Mesendoderm (in vitro differentiated cells): ENCODE results near the gene DLX6.

Experiments used
- DNase-seq: peaks from one replicate; pipeline ENCODE4 v3.0.0; 2013
- H2AK5ac ChIP-seq: 2 replicates; pipeline ENCODE4 v1.6.1; 2013; ENCODE audit warnings: low read length, inconsistent platforms
- H2BK120ac ChIP-seq: 2 replicates; pipeline ENCODE4 v1.6.1; 2013; ENCODE audit warnings: low read depth, mild to moderate bottlenecking, low read length, moderate library complexity, mixed read lengths
- H2BK15ac ChIP-seq: replicated peaks from 2 replicates; pipeline ENCODE4 v1.6.1; 2013; ENCODE audit warnings: low read depth, mild to moderate bottlenecking, moderate library complexity
- H2BK5ac ChIP-seq: 2 replicates; pipeline ENCODE4 v1.6.1; 2013; ENCODE audit warnings: low read length, inconsistent platforms
- H3K18ac ChIP-seq: 2 replicates; pipeline ENCODE4 v1.6.1; 2013; ENCODE audit warnings: mild to moderate bottlenecking, low read length, mixed read lengths
- H3K23ac ChIP-seq: one replicate; pipeline ENCODE4 v1.6.1; 2013; ENCODE audit warnings: low read length
- H3K27ac ChIP-seq: 2 replicates; pipeline ENCODE4 v1.5.1; 2013; ENCODE audit warnings: low read depth, mild to moderate bottlenecking, inconsistent platforms, low read length, moderate library complexity
- H3K27me3 ChIP-seq: 2 replicates; pipeline ENCODE4 v1.6.1; 2013; ENCODE audit warnings: low read length, control low read depth, mild to moderate bottlenecking, inconsistent platforms; ENCODE audit not compliant: insufficient read depth, poor library complexity
- H3K36me3 ChIP-seq: 2 replicates; pipeline ENCODE4 v1.6.1; 2013; ENCODE audit warnings: low read length, inconsistent platforms; ENCODE audit not compliant: control insufficient read depth, insufficient read depth
- H3K4ac ChIP-seq: one replicate; pipeline ENCODE4 v1.6.1; 2013; ENCODE audit warnings: low read depth, mild to moderate bottlenecking, low read length, moderate library complexity
- H3K4me1 ChIP-seq: 2 replicates; pipeline ENCODE4 v1.6.1; 2013; ENCODE audit warnings: low read depth, low read length, inconsistent platforms; ENCODE audit not compliant: control insufficient read depth
- H3K4me2 ChIP-seq: 2 replicates; pipeline ENCODE4 v1.6.1; 2013; ENCODE audit warnings: low read length
- H3K4me3 ChIP-seq: 2 replicates; pipeline ENCODE4 v1.5.1; 2013; ENCODE audit warnings: mild to moderate bottlenecking, low read length
- H3K56ac ChIP-seq: one replicate; pipeline ENCODE4 v1.6.1; 2013; ENCODE audit warnings: low read length
- H3K79me1 ChIP-seq: 2 replicates; pipeline ENCODE4 v1.6.1; 2013; ENCODE audit warnings: low read length, inconsistent platforms
- H3K79me2 ChIP-seq: 2 replicates; pipeline ENCODE4 v1.6.1; 2013; ENCODE audit warnings: mild to moderate bottlenecking, low read length; ENCODE audit not compliant: control insufficient read depth, insufficient read depth
- H3K9ac ChIP-seq: 2 replicates; pipeline ENCODE4 v1.6.1; 2013; ENCODE audit warnings: low read length, inconsistent platforms
- H4K5ac ChIP-seq: one replicate; pipeline ENCODE4 v1.6.1; 2013; ENCODE audit warnings: low read length
- H4K8ac ChIP-seq: one replicate; pipeline ENCODE4 v1.6.1; 2013; ENCODE audit warnings: low read depth, mild to moderate bottlenecking, control low read depth, low read length, moderate library complexity
- WGBS: extraction: QIAGEN DNeasy Blood & Tissue Kit; methylation state at CpG from one replicate; pipeline ENCODE4 v1.1.7; 2013; ENCODE audit warnings: low lambda C conversion rate, missing lambda C conversion rate; ENCODE audit not compliant: insufficient coverage; ENCODE audit errors: extremely low coverage; 5-methylcytosine and 5-hydroxymethylcytosine counted together

DLX6 gene

DNA sequence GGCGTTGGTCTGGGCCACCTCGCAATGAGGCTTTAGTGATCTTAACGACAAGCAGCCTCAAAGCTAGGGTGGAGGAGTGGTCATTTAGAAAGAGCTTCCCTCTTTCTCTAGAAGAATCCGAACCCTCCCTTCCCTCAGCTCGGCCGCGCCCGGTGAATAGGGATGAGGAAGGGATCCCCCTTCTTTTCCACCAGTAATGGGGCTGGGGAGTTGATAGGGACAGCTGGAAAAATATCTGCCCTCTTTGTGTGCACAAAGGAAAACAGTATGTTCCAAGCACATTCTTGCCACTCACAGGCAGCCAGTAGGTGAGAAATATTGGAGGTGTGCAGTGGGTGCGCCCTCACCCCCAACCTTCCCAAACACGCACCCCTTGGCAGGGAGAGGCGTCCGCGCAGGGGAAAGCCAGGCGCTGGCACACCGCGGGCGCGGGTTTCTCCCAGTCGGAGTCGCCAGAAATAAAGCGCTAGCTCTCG lies 12.8 kb downstream of the DLX6 start:
- H3K56ac ChIP-seq: peak overlapping the region; percentile 69
- no peak overlapping the region for H3K9ac ChIP-seq
- no peak overlapping the region for H4K5ac ChIP-seq
- no peak overlapping the region for H4K8ac ChIP-seq
- no peak overlapping the region for H2BK15ac ChIP-seq
- no CpG with 5 or more reads among the region's 22 CpGs for WGBS
- H2BK5ac ChIP-seq: no peak overlapping the region
- no peak overlapping the region for H3K4ac ChIP-seq
- peak; percentile 48 for DNase-seq
- no peaks in the 10 kb centered on the region for H3K79me1 ChIP-seq
- H3K23ac ChIP-seq: peak overlapping the region; percentile 29
- no peaks in the 10 kb centered on the region for H3K36me3 ChIP-seq
- no peak overlapping the region for H2BK120ac ChIP-seq
- no peak overlapping the region for H2AK5ac ChIP-seq
- no peaks in the 10 kb centered on the region for H3K79me2 ChIP-seq
- H3K18ac ChIP-seq: no peak overlapping the region
- H3K4me1 ChIP-seq: peaks cover 10% of the 10 kb centered on the region
- peak overlapping the region; percentile 39 for H3K4me2 ChIP-seq
- no peak overlapping the region for H3K4me3 ChIP-seq
- peaks cover 58% of the 10 kb centered on the region for H3K27me3 ChIP-seq
- no peak overlapping the region for H3K27ac ChIP-seq

DNA sequence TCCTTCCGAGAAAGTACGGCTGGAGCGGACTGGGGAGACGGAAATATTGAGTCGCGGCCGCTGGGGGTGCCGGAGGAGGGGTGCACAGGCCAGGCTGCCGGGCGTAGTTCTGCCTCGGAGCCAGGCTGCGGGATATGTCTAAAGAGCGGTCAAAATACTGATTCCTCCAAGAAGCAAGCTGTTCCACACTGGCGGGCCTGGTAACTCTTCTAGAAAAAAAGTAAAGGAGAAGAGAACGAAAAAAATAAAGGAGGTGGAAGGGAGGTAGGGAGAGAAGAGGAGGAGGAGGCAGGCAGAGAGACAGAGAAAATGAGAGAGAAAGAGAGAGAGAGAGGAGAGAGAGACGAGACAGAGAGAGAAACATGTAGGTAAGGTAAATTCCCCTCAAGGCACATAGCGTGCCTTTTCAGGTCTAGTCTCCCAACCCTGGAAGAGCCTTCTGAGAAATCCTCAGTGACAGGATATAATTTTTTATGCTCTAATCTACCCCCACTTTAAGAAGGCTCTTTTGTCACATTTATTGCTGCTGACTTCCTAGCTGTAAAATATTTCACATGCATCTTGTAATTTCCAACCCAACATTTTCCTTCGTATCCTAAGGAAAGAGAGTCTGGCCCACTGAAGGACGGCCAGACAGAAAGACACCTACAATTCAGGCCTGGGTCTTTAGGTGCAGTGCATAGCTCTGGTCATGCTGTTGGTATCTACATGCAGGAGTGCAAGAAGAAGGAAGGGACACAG lies 13.6 kb downstream of the DLX6 start:
- Histone ChIP-seq H3K23ac (no peak overlapping the region), H3K27me3 (peaks cover 53% of the 10 kb centered on the region), H3K79me1 (no peaks in the 10 kb centered on the region), H3K56ac (no peak overlapping the region), H2AK5ac (no peak overlapping the region), H4K5ac (no peak overlapping the region), H3K4me1 (peaks cover 10% of the 10 kb centered on the region), H4K8ac (no peak overlapping the region), H3K18ac (no peak overlapping the region), H3K4ac (no peak overlapping the region), H3K4me3 (no peak overlapping the region), H3K79me2 (no peaks in the 10 kb centered on the region), H3K27ac (no peak overlapping the region), H3K36me3 (no peaks in the 10 kb centered on the region), H3K4me2 (no peak overlapping the region), H2BK120ac (no peak overlapping the region), H2BK15ac (no peak overlapping the region), H2BK5ac (no peak overlapping the region), H3K9ac (no peak overlapping the region)
- DNase-seq: peak; percentile 30
- no CpG with 5 or more reads among the region's 19 CpGs for WGBS

DNA sequence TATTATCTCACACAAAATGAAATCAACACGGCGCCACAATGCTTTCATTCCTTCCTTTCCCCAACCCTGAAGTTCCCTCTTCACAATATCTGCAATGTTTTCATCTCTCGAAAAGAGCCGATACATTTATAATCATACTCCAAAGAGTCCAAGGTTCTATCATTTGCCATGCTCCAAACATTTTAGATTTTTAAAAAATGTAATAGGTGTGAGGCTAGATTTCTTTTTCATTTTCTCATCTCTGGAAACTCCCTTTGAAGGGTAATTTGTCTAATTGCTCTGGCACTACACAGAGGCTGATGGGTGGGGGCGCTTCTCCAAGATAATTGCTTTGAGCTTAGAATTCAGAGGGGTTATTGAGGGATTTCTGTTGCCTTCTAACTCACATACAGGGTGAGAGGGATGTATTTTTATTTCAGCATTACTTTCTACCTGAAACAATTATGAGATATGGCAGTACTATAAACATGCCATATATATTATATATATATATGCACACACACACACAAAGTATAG lies 14.4 kb downstream of the DLX6 start:
- Histone ChIP-seq H3K27me3 (peaks cover 45% of the 10 kb centered on the region), H3K4me1 (peaks cover 10% of the 10 kb centered on the region), H3K4me2 (no peak overlapping the region), H2AK5ac (no peak overlapping the region), H3K56ac (no peak overlapping the region), H3K23ac (no peak overlapping the region), H3K18ac (no peak overlapping the region), H2BK120ac (no peak overlapping the region), H4K8ac (no peak overlapping the region), H3K4me3 (no peak overlapping the region), H2BK15ac (no peak overlapping the region), H3K27ac (no peak overlapping the region), H2BK5ac (no peak overlapping the region), H3K36me3 (no peaks in the 10 kb centered on the region), H4K5ac (no peak overlapping the region), H3K4ac (no peak overlapping the region), H3K79me2 (no peaks in the 10 kb centered on the region), H3K9ac (no peak overlapping the region), H3K79me1 (no peaks in the 10 kb centered on the region)
- no peak for DNase-seq
- no CpG with 5 or more reads among the region's 5 CpGs for WGBS

DNA sequence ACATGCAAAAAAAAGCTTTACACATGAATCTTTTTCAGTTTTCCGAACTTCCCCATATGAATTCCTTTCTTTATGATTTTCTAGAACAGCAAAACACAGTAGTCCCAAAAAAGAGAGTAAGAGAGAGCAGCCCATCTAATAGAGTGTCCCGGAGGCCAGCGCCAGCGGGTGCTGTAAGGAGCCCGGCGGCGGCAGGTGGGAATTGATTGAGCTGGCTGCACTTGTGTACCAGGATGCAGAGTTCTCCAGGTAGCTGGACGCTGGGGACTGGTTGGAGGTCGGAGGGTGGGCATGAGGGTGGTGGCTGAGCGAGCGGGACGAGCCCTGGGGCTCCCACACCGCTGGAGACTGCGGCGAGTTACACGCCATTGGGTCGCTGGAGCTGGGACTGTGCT lies 15.2 kb downstream of the DLX6 start:
- Histone ChIP-seq H3K23ac (no peak overlapping the region), H3K9ac (no peak overlapping the region), H3K4me3 (no peak overlapping the region), H3K79me1 (no peaks in the 10 kb centered on the region), H3K56ac (peak overlapping the region; percentile 80), H2AK5ac (no peak overlapping the region), H3K18ac (no peak overlapping the region), H3K36me3 (no peaks in the 10 kb centered on the region), H3K79me2 (no peaks in the 10 kb centered on the region), H3K27me3 (peaks cover 44% of the 10 kb centered on the region), H3K4ac (no peak overlapping the region), H2BK5ac (no peak overlapping the region), H2BK15ac (no peak overlapping the region), H3K27ac (no peak overlapping the region), H3K4me1 (peaks cover 12% of the 10 kb centered on the region), H4K8ac (no peak overlapping the region), H2BK120ac (no peak overlapping the region), H4K5ac (no peak overlapping the region), H3K4me2 (peak overlapping the region; percentile 10)
- DNase-seq: peak; percentile 28
- WGBS: no CpG with 5 or more reads among the region's 17 CpGs

GRCh38 chr7:97020996-97021746 lies 15.8 kb downstream of the DLX6 start:
- peak overlapping the region; percentile 50 for H3K9ac ChIP-seq
- no peak overlapping the region for H3K4ac ChIP-seq
- H3K23ac ChIP-seq: no peak overlapping the region
- no peaks in the 10 kb centered on the region for H3K79me1 ChIP-seq
- H2AK5ac ChIP-seq: no peak overlapping the region
- H3K79me2 ChIP-seq: no peaks in the 10 kb centered on the region
- no CpG with 5 or more reads among the region's 67 CpGs for WGBS
- H3K27me3 ChIP-seq: peaks cover 46% of the 10 kb centered on the region
- no peak overlapping the region for H2BK15ac ChIP-seq
- H3K4me3 ChIP-seq: no peak overlapping the region
- no peak overlapping the region for H2BK120ac ChIP-seq
- no peak overlapping the region for H2BK5ac ChIP-seq
- H3K56ac ChIP-seq: peak overlapping the region; percentile 80
- H3K4me1 ChIP-seq: peaks cover 12% of the 10 kb centered on the region
- H4K5ac ChIP-seq: no peak overlapping the region
- no peak overlapping the region for H3K27ac ChIP-seq
- H3K18ac ChIP-seq: peak overlapping the region; percentile 0
- no peak overlapping the region for H4K8ac ChIP-seq
- peak overlapping the region; percentile 51 for H3K4me2 ChIP-seq
- H3K36me3 ChIP-seq: no peaks in the 10 kb centered on the region
- DNase-seq: peak; percentile 84
